ENCODE measurements around the gene IL1R2. TPM values are rescaled to one million over a fixed set of nuclear protein-coding genes. Genes with fewer than 3 reads are reported as not detected.
"Not testable (repeated sequence)": the region's sequence is repeated elsewhere in the genome, so short reads cannot be mapped to it uniquely, and the experiment has no call there.

IL1R2 gene
- total RNA-seq, 1 donor from 2014 or later, result 101 TPM

GRCh38 chr2:102057502-102058292 lies 65.9 kb downstream of the IL1R2 start:
- no peak for DNase-seq (ENCODE audit: low spot score)

GRCh38 chr2:102058293-102058833 lies 66.6 kb downstream of the IL1R2 start:
- no peak for DNase-seq (ENCODE audit: low spot score)

- no peak for DNase-seq (ENCODE audit: low spot score)
Observed at GRCh38 chr2:102059151-102059550, 67.4 kb downstream of the IL1R2 start.

GRCh38 chr2:102060047-102060446 lies 68.3 kb downstream of the IL1R2 start:
- no peak for DNase-seq (ENCODE audit: low spot score)

- DNase-seq (ENCODE audit: low spot score), result no peak
Observed at GRCh38 chr2:102060792-102061191, 69.0 kb downstream of the IL1R2 start.

GRCh38 chr2:102061286-102061699 lies 69.5 kb downstream of the IL1R2 start:
- DNase-seq (ENCODE audit: low spot score), result no peak

GRCh38 chr2:102061962-102062795 lies 70.4 kb downstream of the IL1R2 start:
- DNase-seq (ENCODE audit: low spot score), result no peak

- no peak for DNase-seq (ENCODE audit: low spot score)
Observed at GRCh38 chr2:102062802-102063201, 71.0 kb downstream of the IL1R2 start.

- DNase-seq (ENCODE audit: low spot score), result no peak
Observed at GRCh38 chr2:102063487-102063911, 71.7 kb downstream of the IL1R2 start.

GRCh38 chr2:102063941-102064678 lies 72.3 kb downstream of the IL1R2 start:
- peak; percentile 93 for DNase-seq (ENCODE audit: low spot score)

- DNase-seq (ENCODE audit: low spot score), result no peak
Observed at GRCh38 chr2:102064679-102065674, 73.2 kb downstream of the IL1R2 start.

- DNase-seq (ENCODE audit: low spot score), result no peak
Observed at GRCh38 chr2:102065675-102066252, 74.0 kb downstream of the IL1R2 start.

GRCh38 chr2:102066554-102066953 lies 74.8 kb downstream of the IL1R2 start:
- DNase-seq (ENCODE audit: low spot score), result no peak

GRCh38 chr2:102068126-102068525 lies 76.4 kb downstream of the IL1R2 start:
- not testable (repeated sequence) for DNase-seq (ENCODE audit: low spot score)

- no peak for DNase-seq (ENCODE audit: low spot score)
Observed at GRCh38 chr2:102069311-102069974, 77.7 kb downstream of the IL1R2 start.

- DNase-seq (ENCODE audit: low spot score), result no peak
Observed at GRCh38 chr2:102070058-102070642, 78.4 kb downstream of the IL1R2 start.

- DNase-seq (ENCODE audit: low spot score), result no peak
Observed at GRCh38 chr2:102072741-102073140, 81.0 kb downstream of the IL1R2 start.

GRCh38 chr2:102073168-102073724 lies 81.5 kb downstream of the IL1R2 start:
- DNase-seq (ENCODE audit: low spot score), result no peak

All from mesenteric fat pad (tissue), 1 donor.